BLaER1 treated with 17β-estradiol and CSF1 and Interleukin-3, amounts not matched to agents 10 nM and 100 nM (cell line): ENCODE measurements around the gene C20orf141.
A peak's percentile ranks its signal among the peaks of the same experiment; 100 is the strongest.

ENCODE experiments used
- H3K27ac ChIP-seq, 11 experiments: shearing (Covaris generic); formaldehyde crosslinking; 2 replicates each; pipeline ENCODE4 v1.8.1; 2022
- H3K27me3 ChIP-seq, 11 experiments: shearing (Covaris generic); formaldehyde crosslinking; 2 replicates each; pipeline ENCODE4 v1.8.1; 2022
- H3K36me3 ChIP-seq, 11 experiments: shearing (Covaris generic); formaldehyde crosslinking; 2 replicates each; pipeline ENCODE4 v1.8.1; 2022
- H3K4me1 ChIP-seq, 10 experiments: shearing (Covaris generic); formaldehyde crosslinking; 2 replicates each; pipeline ENCODE4 v1.8.1; 2022
- H3K4me2 ChIP-seq, 11 experiments: shearing (Covaris generic); formaldehyde crosslinking; 2 replicates each; pipeline ENCODE4 v1.8.1; 2022
- H3K4me3 ChIP-seq, 10 experiments: shearing (Covaris generic); formaldehyde crosslinking; 2 replicates each; pipeline ENCODE4 v1.8.1; 2022
- H3K9ac ChIP-seq, 11 experiments: shearing (Covaris generic); formaldehyde crosslinking; 2 replicates each; pipeline ENCODE4 v1.8.1; 2022
- H3K9me3 ChIP-seq, 11 experiments: shearing (Covaris generic); formaldehyde crosslinking; replicated peaks in 1 of 11; 2 replicates each; pipeline ENCODE4 v1.8.1; 2022
- H4K20me1 ChIP-seq, 11 experiments: shearing (Covaris generic); formaldehyde crosslinking; 2 replicates each; pipeline ENCODE4 v1.8.1; 2022
- Cebpa-rat ChIP-seq, 11 experiments: shearing (Covaris generic); IDR thresholded peaks; 2 replicates each; pipeline ENCODE4 v1.8.1; 2022

C20orf141 gene

GRCh38 chr20:2846698-2847097 lies 31.9 kb downstream of the C20orf141 start:
- no peak overlapping the region for H3K9ac ChIP-seq
- no peak for TF ChIP-seq Cebpa-rat (IDR thresholded peaks at IDR 0.05)
- no peaks in the 10 kb centered on the region for H3K27me3 ChIP-seq
- H3K4me3 ChIP-seq: no peak overlapping the region
- peaks cover 0 to 21% (median 0%) of the 10 kb centered on the region in 11 experiments; a peak in 4 of 22 replicates for H4K20me1 ChIP-seq
- H3K36me3 ChIP-seq: peaks cover 0 to 28% (median 5%) of the 10 kb centered on the region in 11 experiments; a peak in 6 of 22 replicates
- H3K4me1 ChIP-seq: peaks cover 2 to 6% (median 3%) of the 10 kb centered on the region in 10 experiments
- no peak overlapping the region for H3K4me2 ChIP-seq
- no peak overlapping the region for H3K27ac ChIP-seq
- no peaks in the 10 kb centered on the region for H3K9me3 ChIP-seq

- H3K27me3 ChIP-seq: no peaks in the 10 kb centered on the region
- H3K4me1 ChIP-seq: peaks cover 0 to 4% (median 0%) of the 10 kb centered on the region in 10 experiments; a peak in 2 of 20 replicates
- peaks cover 0 to 31% (median 0%) of the 10 kb centered on the region in 11 experiments; a peak in 4 of 22 replicates for H4K20me1 ChIP-seq
- no peak overlapping the region for H3K4me3 ChIP-seq
- peaks cover 0 to 28% (median 5%) of the 10 kb centered on the region in 11 experiments; a peak in 6 of 22 replicates for H3K36me3 ChIP-seq
- H3K4me2 ChIP-seq: no peak overlapping the region
- H3K27ac ChIP-seq: no peak overlapping the region
- no peak overlapping the region for H3K9ac ChIP-seq
- H3K9me3 ChIP-seq: no peaks in the 10 kb centered on the region
- TF ChIP-seq Cebpa-rat (IDR thresholded peaks at IDR 0.05): no peak
Observed at GRCh38 chr20:2847802-2848201, 33.0 kb downstream of the C20orf141 start.

GRCh38 chr20:2849529-2849928 lies 34.7 kb downstream of the C20orf141 start:
- H3K4me1 ChIP-seq: peaks cover 0 to 4% (median 0%) of the 10 kb centered on the region in 10 experiments; a peak in 2 of 20 replicates
- H3K4me2 ChIP-seq: no peak overlapping the region
- TF ChIP-seq Cebpa-rat (IDR thresholded peaks at IDR 0.05): no peak
- H3K9me3 ChIP-seq: no peaks in the 10 kb centered on the region
- H3K36me3 ChIP-seq: peaks cover 0 to 15% (median 5%) of the 10 kb centered on the region in 11 experiments; a peak in 5 of 22 replicates
- no peaks in the 10 kb centered on the region for H3K27me3 ChIP-seq
- H3K4me3 ChIP-seq: no peak overlapping the region
- peaks cover 0 to 23% (median 0%) of the 10 kb centered on the region in 11 experiments; a peak in 3 of 22 replicates for H4K20me1 ChIP-seq
- H3K9ac ChIP-seq: no peak overlapping the region
- no peak overlapping the region for H3K27ac ChIP-seq

GRCh38 chr20:2851086-2851485 lies 36.3 kb downstream of the C20orf141 start:
- no peak overlapping the region for H3K4me3 ChIP-seq
- no peak overlapping the region for H3K4me2 ChIP-seq
- no peak overlapping the region for H3K9ac ChIP-seq
- H3K4me1 ChIP-seq: peaks cover 0 to 4% (median 0%) of the 10 kb centered on the region in 10 experiments; a peak in 2 of 20 replicates
- no peak for TF ChIP-seq Cebpa-rat (IDR thresholded peaks at IDR 0.05)
- peaks cover 0 to 26% (median 0%) of the 10 kb centered on the region in 11 experiments; a peak in 4 of 22 replicates for H4K20me1 ChIP-seq
- no peak overlapping the region for H3K27ac ChIP-seq
- no peaks in the 10 kb centered on the region for H3K9me3 ChIP-seq
- no peaks in the 10 kb centered on the region for H3K27me3 ChIP-seq
- peaks cover 0 to 15% (median 5%) of the 10 kb centered on the region in 11 experiments; a peak in 5 of 22 replicates for H3K36me3 ChIP-seq

GRCh38 chr20:2858591-2858990 lies 43.8 kb downstream of the C20orf141 start:
- peaks cover 21 to 48% (median 31%) of the 10 kb centered on the region in 11 experiments for H3K36me3 ChIP-seq
- H3K9me3 ChIP-seq: no peaks in the 10 kb centered on the region
- TF ChIP-seq Cebpa-rat (IDR thresholded peaks at IDR 0.05): no peak

GRCh38 chr20:2859330-2860121 lies 44.7 kb downstream of the C20orf141 start:
- no peak for TF ChIP-seq Cebpa-rat (IDR thresholded peaks at IDR 0.05)
- Histone ChIP-seq H3K36me3 (peaks cover 24 to 57% (median 40%) of the 10 kb centered on the region in 11 experiments), H3K27me3 (no peaks in the 10 kb centered on the region), H3K4me3 (no peak overlapping the region), H3K9ac (no peak overlapping the region), H3K9me3 (no peaks in the 10 kb centered on the region), H3K4me2 (peak overlapping the region in 4 of 11 experiments; percentile 5 to 34 (median 25); a peak in 4 of 22 replicates), H3K4me1 (peaks cover 0 to 13% (median 0%) of the 10 kb centered on the region in 10 experiments; a peak in 7 of 20 replicates), H3K27ac (no peak overlapping the region), H4K20me1 (peaks cover 0 to 36% (median 4%) of the 10 kb centered on the region in 11 experiments; a peak in 7 of 22 replicates)

More at GRCh38 chr20:2858591-2858990, 43.8 kb downstream of the C20orf141 start:
- Histone ChIP-seq H3K4me2 (0 out of 22 replicates have a peak overlapping the region, but pooled peaks of 2 of the 11 experiments have one; percentile 33 to 34), H3K27ac (no peak overlapping the region), H3K4me1 (peaks cover 0 to 13% (median 0%) of the 10 kb centered on the region in 10 experiments; a peak in 7 of 20 replicates), H3K9ac (no peak overlapping the region), H3K4me3 (no peak overlapping the region), H4K20me1 (peaks cover 0 to 36% (median 4%) of the 10 kb centered on the region in 11 experiments; a peak in 7 of 22 replicates), H3K27me3 (no peaks in the 10 kb centered on the region)

- peak overlapping the region in 2 of 11 experiments; percentile 72 to 85; a peak in 1 of 22 replicates for H3K4me2 ChIP-seq
- H3K36me3 ChIP-seq: peaks cover 36 to 71% (median 62%) of the 10 kb centered on the region in 11 experiments
- no peak overlapping the region for H3K9ac ChIP-seq
- H3K27me3 ChIP-seq: no peaks in the 10 kb centered on the region
- H3K4me1 ChIP-seq: peaks cover 29 to 45% (median 35%) of the 10 kb centered on the region in 10 experiments
- no peak for TF ChIP-seq Cebpa-rat (IDR thresholded peaks at IDR 0.05)
- H3K9me3 ChIP-seq: no peaks in the 10 kb centered on the region
- no peak overlapping the region for H3K4me3 ChIP-seq
- no peak overlapping the region for H3K27ac ChIP-seq
- H4K20me1 ChIP-seq: peaks cover 0 to 9% (median 0%) of the 10 kb centered on the region in 11 experiments; a peak in 5 of 22 replicates
Observed at GRCh38 chr20:2864626-2865025, 49.8 kb downstream of the C20orf141 start.

GRCh38 chr20:2865101-2865500 lies 50.3 kb downstream of the C20orf141 start:
- peaks cover 33 to 48% (median 38%) of the 10 kb centered on the region in 10 experiments for H3K4me1 ChIP-seq
- peaks cover 0 to 6% (median 0%) of the 10 kb centered on the region in 11 experiments; a peak in 5 of 22 replicates for H4K20me1 ChIP-seq
- no peak overlapping the region for H3K4me3 ChIP-seq
- H3K27me3 ChIP-seq: no peaks in the 10 kb centered on the region
- peaks cover 36 to 67% (median 60%) of the 10 kb centered on the region in 11 experiments for H3K36me3 ChIP-seq
- H3K9ac ChIP-seq: no peak overlapping the region
- no peak overlapping the region for H3K27ac ChIP-seq
- no peaks in the 10 kb centered on the region for H3K9me3 ChIP-seq
- no peak for TF ChIP-seq Cebpa-rat (IDR thresholded peaks at IDR 0.05)
- peak overlapping the region in 8 of 11 experiments; percentile 68 to 85 (median 74); a peak in 13 of 22 replicates for H3K4me2 ChIP-seq
